ENCODE measurements around the gene BBS9.

GRCh38 chr7:33192695-33193291, 63.4 kb downstream of the BBS9 start:
- TF ChIP-seq CTCF (IDR thresholded peaks at IDR 0.05) = no peak
- no peak for TF ChIP-seq POLR2AphosphoS5 (IDR thresholded peaks at IDR 0.05)
- TF ChIP-seq POLR2A (IDR thresholded peaks at IDR 0.05) = no peak
